Activated CD8-positive, alpha-beta T cell treated with anti-CD3 and anti-CD28 coated beads, Interleukin-2, amount 10 ng/mL, durations not matched to agents 7 days and 5 days (primary cell): ENCODE measurements around the gene ARPC2. TPM values are rescaled to one million over a fixed set of nuclear protein-coding genes. Genes with fewer than 3 reads are reported as not detected.

Experiments used
- ATAC-seq: fragments of 150-1000 bp; cut with Tn5 transposase; one replicate; pipeline ENCODE4 v1.10.0; 2021; ENCODE audit warnings: moderate library complexity
- CTCF ChIA-PET: fragments of 350-600 bp; sonication (Branson Sonifier 250); formaldehyde crosslinking; loops from one replicate; lab custom pipeline; 2021; ENCODE audit warnings: antibody characterized with exemption; lab: Charles Lee
- POLR2A ChIA-PET: fragments of 350-600 bp; sonication (Branson Sonifier 250); formaldehyde crosslinking; loops from one replicate; lab custom pipeline; 2021; ENCODE audit warnings: antibody characterized with exemption; lab: Charles Lee
- DNase-seq: peaks from one replicate; pipeline ENCODE4 v3.0.0-alpha.2; 2020
- H3K27ac Mint-ChIP-seq: one replicate; pipeline ENCODE4 v1.8.0; 2021; ENCODE audit warnings: mild to moderate bottlenecking, mixed read lengths
- H3K27me3 Mint-ChIP-seq: one replicate; pipeline ENCODE4 v1.8.0; 2021; ENCODE audit warnings: low read depth, mixed read lengths
- H3K36me3 Mint-ChIP-seq: one replicate; pipeline ENCODE4 v1.8.0; 2021; ENCODE audit warnings: low read depth, mixed read lengths
- H3K4me1 Mint-ChIP-seq: one replicate; pipeline ENCODE4 v1.8.0; 2021; ENCODE audit warnings: low read depth, mixed read lengths
- H3K4me3 Mint-ChIP-seq: one replicate; pipeline ENCODE4 v1.8.0; 2021; ENCODE audit warnings: mild to moderate bottlenecking, mixed read lengths
- H3K9me3 Mint-ChIP-seq: one replicate; pipeline ENCODE4 v1.8.0; 2022; ENCODE audit warnings: mixed read lengths; ENCODE audit not compliant: insufficient read depth
- microRNA-seq: library from miRNA; unstranded; fragments of <30 nt; microRNA quantifications from one replicate; pipeline ENCODE4 v1.2.0, GENCODE V29; 2022
- total RNA-seq, 2 experiments: library from RNA; stranded (reverse); gene quantifications; one replicate each; pipeline ENCODE4 v1.2.3, GENCODE V29; 2021

ARPC2 gene
- total RNA-seq, 2 experiments from 2014 or later, result 821 to 844 TPM

GRCh38 chr2:218300141-218300540 lies 83.2 kb downstream of the ARPC2 start:
- no peaks in the 10 kb centered on the region for H3K36me3 Mint-ChIP-seq
- H3K4me1 Mint-ChIP-seq, result peaks cover 7% of the 10 kb centered on the region
- H3K9me3 Mint-ChIP-seq, result no peaks in the 10 kb centered on the region
- ATAC-seq (no peak), DNase-seq (no peak)
- ChIA-PET POLR2A (no interaction called here), CTCF (interaction anchor here (0.9 to 2.1 kb wide), 4 partner anchors 10 to 91 kb away, joined by 3 to 8 read pairs (median 4); partner anchors contain the start of gene CATIP)
- no peak overlapping the region for H3K27ac Mint-ChIP-seq
- H3K4me3 Mint-ChIP-seq, result no peak overlapping the region
- H3K27me3 Mint-ChIP-seq, result no peaks in the 10 kb centered on the region

GRCh38 chr2:218301176-218301819 lies 84.3 kb downstream of the ARPC2 start:
- ChIA-PET POLR2A (interaction anchor here (1.0 to 1.5 kb wide), 2 partner anchors 31 to 95 kb away, joined by 4 to 7 read pairs; partner anchors contain the start of gene PNKD), CTCF (interaction anchor here (0.8 to 4.3 kb wide), 26 partner anchors 10 to 347 kb away, joined by 3 to 62 read pairs (median 4); partner anchors contain the start of genes AAMP, CATIP, PNKD and TMBIM1)
- Mint-ChIP-seq H3K9me3 (no peaks in the 10 kb centered on the region), H3K27me3 (no peaks in the 10 kb centered on the region), H3K4me1 (peaks cover 7% of the 10 kb centered on the region), H3K4me3 (no peak overlapping the region), H3K36me3 (no peaks in the 10 kb centered on the region), H3K27ac (peak overlapping the region; percentile 46)
- DNase-seq (peak; percentile 95), ATAC-seq (peak; percentile 88)

Small RNA genes lying within 50 kb of the gene (microRNA-seq; reads per million reads assigned to microRNA genes)
- gene MIR6513, result 5.7 reads per million, percentile 7 among the genes with 10 or more reads in this experiment

Other genes starting within 250 kb of the ARPC2 start
- gene TNS1, start 214.2 kb upstream of the ARPC2 start, total RNA-seq, result 10 to 100 TPM; 28.9 to 29.8 TPM
- gene RUFY4, start 147.9 kb upstream of the ARPC2 start, total RNA-seq, result under 1 TPM; 0.55 to 0.81 TPM
- gene CXCR2, start 91.2 kb upstream of the ARPC2 start, total RNA-seq, result under 1 TPM in 1 of 2 experiments, not detected in 1; 0.50 TPM
- under 1 TPM; 0.53 to 0.55 TPM for gene CXCR1, start 50.2 kb upstream of the ARPC2 start, total RNA-seq
- under 1 TPM; 0.97 TPM for gene GPBAR1, start 43.8 kb downstream of the ARPC2 start, total RNA-seq
- 10 to 100 TPM; 52.6 to 56.2 TPM for gene AAMP, start 52.9 kb downstream of the ARPC2 start, total RNA-seq
- 10 to 100 TPM; 36.7 to 37.6 TPM for gene PNKD, start 53.3 kb downstream of the ARPC2 start, total RNA-seq
- gene TMBIM1, start 75.3 kb downstream of the ARPC2 start, total RNA-seq, result 10 to 100 TPM; 52.9 to 58.9 TPM
- not detected for gene CATIP, start 139.7 kb downstream of the ARPC2 start, total RNA-seq
- under 1 TPM; 0.21 to 0.29 TPM for gene SLC11A1, start 165.1 kb downstream of the ARPC2 start, total RNA-seq
- gene CTDSP1, start 182.7 kb downstream of the ARPC2 start, total RNA-seq, result 100 to 1,000 TPM; 175 to 185 TPM
- gene VIL1, start 201.9 kb downstream of the ARPC2 start, total RNA-seq, result not detected